ENCODE data around the gene WTAP. TPM values are rescaled to one million over a fixed set of nuclear protein-coding genes. Genes with fewer than 3 reads are reported as not detected.
"Not testable (repeated sequence)": the region's sequence is repeated elsewhere in the genome, so short reads cannot be mapped to it uniquely, and the experiment has no call there.

Gene WTAP
- total RNA-seq, 1 donor from 2014 or later = 82.8 TPM

- no peak for DNase-seq (ENCODE audit: low spot score)
These were observed 34.0 kb downstream of the WTAP start for GRCh38 chr6:159761129-159761872.

- DNase-seq (ENCODE audit: low spot score) = peak; percentile 98
These were observed 34.8 kb downstream of the WTAP start, which contains the start of gene ACAT2 for GRCh38 chr6:159761873-159762680. Gene ACAT2 (plus strand): TSS chr6:159762045. CDS start chr6:159762088, 43 bp downstream.

GRCh38 chr6:159762681-159763293 is 35.5 kb downstream of the WTAP start:
- no peak for DNase-seq (ENCODE audit: low spot score)

- DNase-seq (ENCODE audit: low spot score) = no peak
These were observed 39.6 kb downstream of the WTAP start for GRCh38 chr6:159766906-159767305.

- no peak for DNase-seq (ENCODE audit: low spot score)
These were observed 42.2 kb downstream of the WTAP start for GRCh38 chr6:159769470-159769869.

GRCh38 chr6:159772196-159772595 is 44.9 kb downstream of the WTAP start:
- DNase-seq (ENCODE audit: low spot score) = no peak

GRCh38 chr6:159777240-159777904 is 50.1 kb downstream of the WTAP start:
- no peak for DNase-seq (ENCODE audit: low spot score)

GRCh38 chr6:159778131-159778530 is 50.8 kb downstream of the WTAP start:
- no peak for DNase-seq (ENCODE audit: low spot score)

- no peak for DNase-seq (ENCODE audit: low spot score)
These were observed 51.3 kb downstream of the WTAP start for GRCh38 chr6:159778542-159779103.

GRCh38 chr6:159788276-159788675 is 61.0 kb downstream of the WTAP start:
- no peak for DNase-seq (ENCODE audit: low spot score)

- DNase-seq (ENCODE audit: low spot score) = no peak
These were observed 61.6 kb downstream of the WTAP start for GRCh38 chr6:159788753-159789376.

- DNase-seq (ENCODE audit: low spot score) = peak; percentile 98
These were observed 62.3 kb downstream of the WTAP start, which contains the start of gene TCP1 for GRCh38 chr6:159789377-159790148. Gene TCP1 (minus strand): TSS chr6:159789602. CDS start chr6:159789468, 134 bp downstream.

GRCh38 chr6:159790149-159790955 is 63.0 kb downstream of the WTAP start, which contains the start of gene MRPL18:
Gene MRPL18 (plus strand): TSS chr6:159790467. CDS start chr6:159790588, 121 bp downstream.
- peak; percentile 97 for DNase-seq (ENCODE audit: low spot score)

GRCh38 chr6:159790956-159791598 is 63.8 kb downstream of the WTAP start:
- DNase-seq (ENCODE audit: low spot score) = no peak

GRCh38 chr6:159794976-159795375 is 67.7 kb downstream of the WTAP start:
- not testable (repeated sequence) for DNase-seq (ENCODE audit: low spot score)

- no peak for DNase-seq (ENCODE audit: low spot score)
These were observed 70.2 kb downstream of the WTAP start for GRCh38 chr6:159797554-159797953.

- DNase-seq (ENCODE audit: low spot score) = peak; percentile 88
These were observed 73.0 kb downstream of the WTAP start, which contains the start of gene PNLDC1 for GRCh38 chr6:159800141-159800865. Gene PNLDC1 (plus strand): TSS chr6:159800276. CDS start chr6:159800308, 32 bp downstream.

Data from mesenteric fat pad (tissue), 1 donor.